Measurements from ENCODE around the gene PLOD2. TPM values are rescaled to one million over a fixed set of nuclear protein-coding genes. Genes with fewer than 3 reads are reported as not detected.

Gene PLOD2
- total and polyA plus RNA-seq, 2 of the 4 experiments (the other 2 are of a cell fraction): 84.0 to 117 TPM

DNA sequence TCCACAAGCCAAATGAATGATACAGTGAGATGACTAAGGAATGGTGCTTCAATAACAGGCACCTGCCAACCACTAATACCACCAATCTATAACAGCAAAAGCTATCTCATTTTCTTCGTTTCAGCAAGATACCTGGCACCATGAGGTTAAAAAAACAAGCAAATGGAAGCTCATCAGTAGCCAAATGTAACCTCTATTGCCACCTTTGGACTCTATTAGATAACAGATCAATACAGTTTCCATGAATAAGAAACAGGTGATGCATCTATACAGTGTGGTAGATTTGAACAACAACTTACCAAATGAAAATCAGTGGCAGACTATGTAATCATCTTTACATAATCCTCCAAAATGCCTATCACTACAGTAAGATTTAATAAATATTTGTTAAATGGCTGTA is 32.8 kb downstream of the PLOD2 start:
- TF ChIP-seq FOS (IDR thresholded peaks at IDR 0.05; ENCODE audit: low read depth, low read length) (no peak), BHLHE40 (IDR thresholded peaks at IDR 0.05; ENCODE audit: low read depth, low read length) (no peak), RCOR1 (IDR thresholded peaks at IDR 0.05; ENCODE audit: insufficient replicate concordance, low read length) (no peak), SMC3 (IDR thresholded peaks at IDR 0.05; ENCODE audit: low read depth, low read length) (no peak), NFE2L2 (IDR thresholded peaks at IDR 0.05; ENCODE audit: low read depth, low read length) (no peak), RAD21 (IDR thresholded peaks at IDR 0.05; ENCODE audit: low read length) (no peak), MXI1 (IDR thresholded peaks at IDR 0.05; ENCODE audit: borderline replicate concordance, low read depth, low read length) (no peak), CHD1 (IDR thresholded peaks at IDR 0.05; ENCODE audit: low read depth, low read length) (no peak), MAFK (IDR thresholded peaks at IDR 0.05; ENCODE audit: low read depth, low read length) (no peak), MAZ (IDR thresholded peaks at IDR 0.05; ENCODE audit: borderline replicate concordance, low read depth, low read length) (no peak), POLR2A (IDR thresholded peaks at IDR 0.05; ENCODE audit: low read depth, low read length) (no peak), RFX5 (IDR thresholded peaks at IDR 0.05; ENCODE audit: low read depth, low read length) (no peak), CEBPB (IDR thresholded peaks at IDR 0.05; ENCODE audit: low read depth, low read length) (no peak)
- TF ChIP-seq, protein P1, sequence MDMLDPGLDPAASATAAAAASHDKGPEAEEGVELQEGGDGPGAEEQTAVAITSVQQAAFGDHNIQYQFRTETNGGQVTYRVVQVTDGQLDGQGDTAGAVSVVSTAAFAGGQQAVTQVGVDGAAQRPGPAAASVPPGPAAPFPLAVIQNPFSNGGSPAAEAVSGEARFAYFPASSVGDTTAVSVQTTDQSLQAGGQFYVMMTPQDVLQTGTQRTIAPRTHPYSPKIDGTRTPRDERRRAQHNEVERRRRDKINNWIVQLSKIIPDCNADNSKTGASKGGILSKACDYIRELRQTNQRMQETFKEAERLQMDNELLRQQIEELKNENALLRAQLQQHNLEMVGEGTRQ (IDR thresholded peaks at IDR 0.05; ENCODE audit: low read depth, low read length): no peak
- TF ChIP-seq, protein P2, sequence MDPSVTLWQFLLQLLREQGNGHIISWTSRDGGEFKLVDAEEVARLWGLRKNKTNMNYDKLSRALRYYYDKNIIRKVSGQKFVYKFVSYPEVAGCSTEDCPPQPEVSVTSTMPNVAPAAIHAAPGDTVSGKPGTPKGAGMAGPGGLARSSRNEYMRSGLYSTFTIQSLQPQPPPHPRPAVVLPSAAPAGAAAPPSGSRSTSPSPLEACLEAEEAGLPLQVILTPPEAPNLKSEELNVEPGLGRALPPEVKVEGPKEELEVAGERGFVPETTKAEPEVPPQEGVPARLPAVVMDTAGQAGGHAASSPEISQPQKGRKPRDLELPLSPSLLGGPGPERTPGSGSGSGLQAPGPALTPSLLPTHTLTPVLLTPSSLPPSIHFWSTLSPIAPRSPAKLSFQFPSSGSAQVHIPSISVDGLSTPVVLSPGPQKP (IDR thresholded peaks at IDR 0.05; ENCODE audit: borderline replicate concordance, low read depth, low read length): no peak
- TF ChIP-seq, protein P3, sequence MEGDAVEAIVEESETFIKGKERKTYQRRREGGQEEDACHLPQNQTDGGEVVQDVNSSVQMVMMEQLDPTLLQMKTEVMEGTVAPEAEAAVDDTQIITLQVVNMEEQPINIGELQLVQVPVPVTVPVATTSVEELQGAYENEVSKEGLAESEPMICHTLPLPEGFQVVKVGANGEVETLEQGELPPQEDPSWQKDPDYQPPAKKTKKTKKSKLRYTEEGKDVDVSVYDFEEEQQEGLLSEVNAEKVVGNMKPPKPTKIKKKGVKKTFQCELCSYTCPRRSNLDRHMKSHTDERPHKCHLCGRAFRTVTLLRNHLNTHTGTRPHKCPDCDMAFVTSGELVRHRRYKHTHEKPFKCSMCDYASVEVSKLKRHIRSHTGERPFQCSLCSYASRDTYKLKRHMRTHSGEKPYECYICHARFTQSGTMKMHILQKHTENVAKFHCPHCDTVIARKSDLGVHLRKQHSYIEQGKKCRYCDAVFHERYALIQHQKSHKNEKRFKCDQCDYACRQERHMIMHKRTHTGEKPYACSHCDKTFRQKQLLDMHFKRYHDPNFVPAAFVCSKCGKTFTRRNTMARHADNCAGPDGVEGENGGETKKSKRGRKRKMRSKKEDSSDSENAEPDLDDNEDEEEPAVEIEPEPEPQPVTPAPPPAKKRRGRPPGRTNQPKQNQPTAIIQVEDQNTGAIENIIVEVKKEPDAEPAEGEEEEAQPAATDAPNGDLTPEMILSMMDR (conservative IDR thresholded peaks at IDR 0.05; ENCODE audit: low read depth, low read length): no peak
- Histone ChIP-seq H3K4me3 (ENCODE audit: insufficient read depth, low read depth, low read length) (no peak overlapping the region), H3K18ac (ENCODE audit: low read depth, low read length) (no peak overlapping the region), H2AK9ac (replicated peaks; ENCODE audit: low read depth, low read length, poor library complexity) (no peak overlapping the region), H3K56ac (ENCODE audit: extremely low read depth, insufficient read depth, low read length) (no peak overlapping the region), H2AK5ac (ENCODE audit: low read depth, low read length) (no peak overlapping the region), H3K9me1 (ENCODE audit: insufficient read depth, low read length) (no peaks in the 10 kb centered on the region), H3K27ac (ENCODE audit: insufficient read depth, low read length) (no peak overlapping the region), H3K9me3 (ENCODE audit: control insufficient read depth, insufficient read depth, low read length) (no peaks in the 10 kb centered on the region), H3K14ac (replicated peaks; ENCODE audit: low read depth, low read length) (no peak overlapping the region), H4K5ac (ENCODE audit: low read depth, low read length) (no peak overlapping the region), H3K9ac (ENCODE audit: low read depth, low read length) (no peak overlapping the region), H4K91ac (ENCODE audit: insufficient read depth, low read depth, low read length) (no peak overlapping the region), H2AFZ (replicated peaks; ENCODE audit: low read length, poor library complexity) (no peak overlapping the region), H3K79me1 (ENCODE audit: low read depth in 1 of 2, low read length in 2 of 2) (peaks cover 10 to 36% of the 10 kb centered on the region in 2 experiments), H2BK15ac (ENCODE audit: low read depth, low read length) (no peak overlapping the region), H3K36me3 (ENCODE audit: control insufficient read depth, insufficient read depth, low read length) (no peaks in the 10 kb centered on the region), H2BK120ac (ENCODE audit: low read depth, low read length) (no peak overlapping the region), H4K8ac (ENCODE audit: low read depth in 2 of 2, low read length in 2 of 2) (no peak overlapping the region), H3K4me1 (ENCODE audit: control insufficient read depth, insufficient read depth, low read length) (peaks cover 7% of the 10 kb centered on the region), H2BK5ac (ENCODE audit: low read depth, low read length, poor library complexity, severe bottlenecking) (no peak overlapping the region), H4K20me1 (ENCODE audit: insufficient read depth, low read length) (peaks cover 18% of the 10 kb centered on the region; the same call in 1 of the 2 replicates), H2BK20ac (ENCODE audit: low read depth, low read length) (no peak overlapping the region), H3K4me2 (ENCODE audit: low read depth, low read length) (no peak overlapping the region), H3K27me3 (ENCODE audit: control insufficient read depth, insufficient read depth, low read length) (no peaks in the 10 kb centered on the region), H3K4ac (ENCODE audit: low read depth, low read length) (no peak overlapping the region), H3K23ac (ENCODE audit: low read depth, low read length) (no peak overlapping the region)
- dilution Hi-C loops (cut with HindIII; ENCODE audit: low sequenced_read_pairs, unreplicated experiment): no loop called here
- no peak for DNase-seq
- intact Hi-C loops (cut with micrococcal nuclease): loop anchor here (5.0 kb wide), 1 partner anchor 34 kb away; the partner anchor contains the start of gene PLOD2
- BruUV-seq (replicated peaks): no TSS peak
- no peak for ATAC-seq (ENCODE audit: low read depth)
- in situ Hi-C loops (cut with MboI; ENCODE audit: low sequenced_read_pairs): no loop called here
- ChIA-PET POLR2A (ENCODE audit: unreplicated experiment) (no interaction called here), CTCF (no interaction called here)
- no CpG with 5 or more reads among the region's 1 CpG for WGBS, 2 experiments (ENCODE audit: extremely low coverage in 2 of 2, insufficient read length in 1 of 2)

All from IMR-90 (cell line).